ENCODE measurements around the gene SORBS1.

Gene SORBS1

DNA sequence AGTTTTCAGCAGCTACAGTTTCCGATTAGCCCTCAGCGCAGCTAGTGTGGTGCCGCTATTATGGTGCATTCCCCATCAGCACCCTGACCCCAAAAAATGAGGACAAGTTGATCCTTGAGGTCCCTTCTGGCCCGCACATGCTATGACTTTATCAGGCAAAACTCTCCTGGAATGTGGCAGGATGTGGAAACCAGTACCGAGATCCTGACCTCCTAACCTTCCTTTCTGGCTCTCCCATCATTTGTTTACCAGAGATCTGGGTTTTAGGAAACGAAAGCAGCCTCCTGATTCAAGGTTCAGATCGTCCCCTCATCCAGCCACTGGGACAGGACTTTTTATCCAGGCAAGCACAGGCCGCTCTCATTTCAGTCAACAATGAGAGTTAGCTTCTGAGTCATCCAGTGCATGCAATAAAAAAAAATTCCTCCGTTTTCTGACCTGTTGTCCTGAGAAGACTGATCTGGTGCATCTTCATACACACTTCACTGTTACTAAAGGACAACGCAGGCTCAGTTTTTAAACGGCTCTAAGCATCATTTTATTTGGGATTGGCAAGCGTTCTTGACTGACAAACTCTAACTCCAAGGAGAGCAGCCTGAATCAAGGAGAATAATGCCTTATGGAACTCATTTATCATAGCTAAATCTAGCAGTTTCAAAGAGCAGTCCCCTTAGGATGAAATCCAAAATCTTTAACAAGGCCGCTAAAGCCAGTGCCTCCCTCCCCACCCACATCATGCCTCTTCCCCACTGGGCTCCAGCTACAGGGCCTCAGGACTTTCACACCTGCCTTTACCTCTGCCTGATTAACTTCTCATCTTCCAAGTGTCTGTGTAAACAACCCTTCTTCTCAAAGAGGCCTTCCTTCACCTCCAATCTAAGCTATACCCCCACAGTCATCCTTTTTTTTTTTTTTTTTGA is 287.5 kb downstream of the SORBS1 start:
- TF ChIP-seq, protein P1, sequence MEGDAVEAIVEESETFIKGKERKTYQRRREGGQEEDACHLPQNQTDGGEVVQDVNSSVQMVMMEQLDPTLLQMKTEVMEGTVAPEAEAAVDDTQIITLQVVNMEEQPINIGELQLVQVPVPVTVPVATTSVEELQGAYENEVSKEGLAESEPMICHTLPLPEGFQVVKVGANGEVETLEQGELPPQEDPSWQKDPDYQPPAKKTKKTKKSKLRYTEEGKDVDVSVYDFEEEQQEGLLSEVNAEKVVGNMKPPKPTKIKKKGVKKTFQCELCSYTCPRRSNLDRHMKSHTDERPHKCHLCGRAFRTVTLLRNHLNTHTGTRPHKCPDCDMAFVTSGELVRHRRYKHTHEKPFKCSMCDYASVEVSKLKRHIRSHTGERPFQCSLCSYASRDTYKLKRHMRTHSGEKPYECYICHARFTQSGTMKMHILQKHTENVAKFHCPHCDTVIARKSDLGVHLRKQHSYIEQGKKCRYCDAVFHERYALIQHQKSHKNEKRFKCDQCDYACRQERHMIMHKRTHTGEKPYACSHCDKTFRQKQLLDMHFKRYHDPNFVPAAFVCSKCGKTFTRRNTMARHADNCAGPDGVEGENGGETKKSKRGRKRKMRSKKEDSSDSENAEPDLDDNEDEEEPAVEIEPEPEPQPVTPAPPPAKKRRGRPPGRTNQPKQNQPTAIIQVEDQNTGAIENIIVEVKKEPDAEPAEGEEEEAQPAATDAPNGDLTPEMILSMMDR (IDR thresholded peaks at IDR 0.05; ENCODE audit: poor library complexity, severe bottlenecking), result no peak
- Histone ChIP-seq H3K9me3 (ENCODE audit: severe bottlenecking) (no peaks in the 10 kb centered on the region), H3K4me1 (ENCODE audit: insufficient read depth, poor library complexity, severe bottlenecking) (peaks cover 67% of the 10 kb centered on the region), H3K27me3 (ENCODE audit: insufficient read depth, poor library complexity, severe bottlenecking) (no peaks in the 10 kb centered on the region), H3K36me3 (ENCODE audit: low read depth) (peaks cover 43% of the 10 kb centered on the region), H3K27ac (ENCODE audit: poor library complexity, severe bottlenecking) (peak overlapping the region; percentile 94), H3K4me3 (ENCODE audit: severe bottlenecking) (no peak overlapping the region)
- ATAC-seq (ENCODE audit: low read depth) (peak; percentile 87), DNase-seq (ENCODE audit: low spot score) (peak; percentile 70)

DNA sequence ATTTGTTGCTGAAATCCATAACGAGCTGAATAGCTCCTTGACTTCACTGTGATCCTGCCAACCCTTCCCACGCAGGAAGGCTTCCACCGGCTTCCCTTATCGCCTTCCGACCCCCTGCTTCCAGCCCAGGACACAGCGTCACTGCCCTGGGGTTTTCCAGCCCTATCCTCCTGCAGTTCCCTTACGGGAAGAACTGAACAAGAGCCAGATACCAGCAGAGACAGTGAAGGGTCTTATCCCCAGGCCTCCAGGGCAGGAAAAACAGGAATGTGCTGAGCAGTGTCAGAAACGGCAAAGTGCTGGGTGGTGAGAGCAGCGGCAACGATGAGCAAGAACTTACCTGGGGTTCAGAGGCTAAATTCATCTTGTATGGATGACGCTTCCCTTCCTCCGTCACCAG is 292.7 kb downstream of the SORBS1 start:
- peaks cover 60% of the 10 kb centered on the region for H3K4me1 ChIP-seq (ENCODE audit: insufficient read depth, poor library complexity, severe bottlenecking)

GRCh38 chr10:95267251-95267650 is 293.9 kb downstream of the SORBS1 start:
- Histone ChIP-seq H3K27ac (ENCODE audit: poor library complexity, severe bottlenecking) (peak overlapping the region; percentile 94), H3K36me3 (ENCODE audit: low read depth) (peaks cover 89% of the 10 kb centered on the region), H3K4me3 (ENCODE audit: severe bottlenecking) (no peak overlapping the region), H3K4me1 (ENCODE audit: insufficient read depth, poor library complexity, severe bottlenecking) (peaks cover 49% of the 10 kb centered on the region), H3K9me3 (ENCODE audit: severe bottlenecking) (no peaks in the 10 kb centered on the region), H3K27me3 (ENCODE audit: insufficient read depth, poor library complexity, severe bottlenecking) (no peaks in the 10 kb centered on the region)
- DNase-seq (ENCODE audit: low spot score), result no peak
- no peak for ATAC-seq (ENCODE audit: low read depth)
- TF ChIP-seq, protein P1 (IDR thresholded peaks at IDR 0.05; ENCODE audit: poor library complexity, severe bottlenecking), result no peak

More for the DNA sequence above, 292.7 kb downstream of the SORBS1 start:
- DNase-seq (ENCODE audit: low spot score) (no peak), ATAC-seq (ENCODE audit: low read depth) (no peak)
- Histone ChIP-seq H3K36me3 (ENCODE audit: low read depth) (peaks cover 84% of the 10 kb centered on the region), H3K27ac (ENCODE audit: poor library complexity, severe bottlenecking) (peak overlapping the region; percentile 94), H3K9me3 (ENCODE audit: severe bottlenecking) (no peaks in the 10 kb centered on the region), H3K4me3 (ENCODE audit: severe bottlenecking) (no peak overlapping the region), H3K27me3 (ENCODE audit: insufficient read depth, poor library complexity, severe bottlenecking) (no peaks in the 10 kb centered on the region)
- TF ChIP-seq, protein P1 (IDR thresholded peaks at IDR 0.05; ENCODE audit: poor library complexity, severe bottlenecking), result no peak

GRCh38 chr10:95266674-95267095 is 294.5 kb downstream of the SORBS1 start:
- Histone ChIP-seq H3K4me1 (ENCODE audit: insufficient read depth, poor library complexity, severe bottlenecking) (peaks cover 46% of the 10 kb centered on the region), H3K27ac (ENCODE audit: poor library complexity, severe bottlenecking) (peak overlapping the region; percentile 94), H3K27me3 (ENCODE audit: insufficient read depth, poor library complexity, severe bottlenecking) (no peaks in the 10 kb centered on the region), H3K36me3 (ENCODE audit: low read depth) (peaks cover 89% of the 10 kb centered on the region), H3K4me3 (ENCODE audit: severe bottlenecking) (no peak overlapping the region), H3K9me3 (ENCODE audit: severe bottlenecking) (no peaks in the 10 kb centered on the region)
- peak; percentile 77 for ATAC-seq (ENCODE audit: low read depth)
- DNase-seq (ENCODE audit: low spot score), result no peak
- TF ChIP-seq, protein P1 (IDR thresholded peaks at IDR 0.05; ENCODE audit: poor library complexity, severe bottlenecking), result no peak

- Histone ChIP-seq H3K27ac (ENCODE audit: poor library complexity, severe bottlenecking) (peak overlapping the region; percentile 94), H3K4me3 (ENCODE audit: severe bottlenecking) (no peak overlapping the region), H3K9me3 (ENCODE audit: severe bottlenecking) (no peaks in the 10 kb centered on the region), H3K36me3 (ENCODE audit: low read depth) (peaks cover 89% of the 10 kb centered on the region), H3K4me1 (ENCODE audit: insufficient read depth, poor library complexity, severe bottlenecking) (peaks cover 56% of the 10 kb centered on the region), H3K27me3 (ENCODE audit: insufficient read depth, poor library complexity, severe bottlenecking) (no peaks in the 10 kb centered on the region)
- ATAC-seq (ENCODE audit: low read depth), result no peak
- no peak for DNase-seq (ENCODE audit: low spot score)
- TF ChIP-seq, protein P1 (IDR thresholded peaks at IDR 0.05; ENCODE audit: poor library complexity, severe bottlenecking), result no peak
Observed at GRCh38 chr10:95265572-95265971, 295.6 kb downstream of the SORBS1 start.

Data from RWPE2 (cell line).